ENCODE results near the gene POU3F3.

The POU3F3 gene

GRCh38 chr2:104853534-104854497 is at the start of gene POU3F3:
Gene POU3F3 (plus strand): TSS chr2:104854115. CDS start chr2:104855511, 1,396 bp downstream.
- DNase-seq (ENCODE audit: low read depth) = no peak

GRCh38 chr2:104804148-104804890 is 49.6 kb upstream of the POU3F3 start:
- no peak for DNase-seq (ENCODE audit: low read depth)

GRCh38 chr2:104812286-104812685 is 41.6 kb upstream of the POU3F3 start:
- no peak for DNase-seq (ENCODE audit: low read depth)

- DNase-seq (ENCODE audit: low read depth) = no peak
Observed at GRCh38 chr2:104816143-104816542, 37.8 kb upstream of the POU3F3 start.

GRCh38 chr2:104818264-104818663 is 35.7 kb upstream of the POU3F3 start:
- DNase-seq (ENCODE audit: low read depth) = no peak

GRCh38 chr2:104820126-104820525 is 33.8 kb upstream of the POU3F3 start:
- DNase-seq (ENCODE audit: low read depth) = no peak

- DNase-seq (ENCODE audit: low read depth) = no peak
Observed at GRCh38 chr2:104825124-104825865, 28.6 kb upstream of the POU3F3 start.

GRCh38 chr2:104826016-104826415 is 27.9 kb upstream of the POU3F3 start:
- no peak for DNase-seq (ENCODE audit: low read depth)

- DNase-seq (ENCODE audit: low read depth) = no peak
Observed at GRCh38 chr2:104831742-104832141, 22.2 kb upstream of the POU3F3 start.

GRCh38 chr2:104834431-104835153 is 19.3 kb upstream of the POU3F3 start:
- DNase-seq (ENCODE audit: low read depth) = no peak

- DNase-seq (ENCODE audit: low read depth) = no peak
Observed at GRCh38 chr2:104836265-104836664, 17.6 kb upstream of the POU3F3 start.

- no peak for DNase-seq (ENCODE audit: low read depth)
Observed at GRCh38 chr2:104836841-104837240, 17.1 kb upstream of the POU3F3 start.

GRCh38 chr2:104840156-104840555 is 13.8 kb upstream of the POU3F3 start:
- DNase-seq (ENCODE audit: low read depth) = no peak

GRCh38 chr2:104840893-104841585 is 12.9 kb upstream of the POU3F3 start:
- no peak for DNase-seq (ENCODE audit: low read depth)

- DNase-seq (ENCODE audit: low read depth) = no peak
Observed at GRCh38 chr2:104841744-104842143, 12.2 kb upstream of the POU3F3 start.

GRCh38 chr2:104844807-104845551 is 8.9 kb upstream of the POU3F3 start:
- DNase-seq (ENCODE audit: low read depth) = no peak

- DNase-seq (ENCODE audit: low read depth) = no peak
Observed at GRCh38 chr2:104845552-104845931, 8.4 kb upstream of the POU3F3 start.

- DNase-seq (ENCODE audit: low read depth) = no peak
Observed at GRCh38 chr2:104845946-104846785, 7.7 kb upstream of the POU3F3 start.
